Endodermal cell (in vitro differentiated cells): Measurements from ENCODE around the gene ABCC5. TPM values are rescaled to one million over a fixed set of nuclear protein-coding genes. Genes with fewer than 3 reads are reported as not detected.

Source experiments
- DNase-seq: peaks from one replicate; pipeline ENCODE4 v3.0.0-alpha.2; 2017
- H3K27ac ChIP-seq: 2 replicates; pipeline ENCODE4 v1.5.1; 2013; ENCODE audit warnings: mild to moderate bottlenecking, low read depth, low read length, moderate library complexity
- H3K27me3 ChIP-seq: 2 replicates; pipeline ENCODE4 v1.6.1; 2013; ENCODE audit warnings: mild to moderate bottlenecking, low read length, moderate library complexity; ENCODE audit not compliant: insufficient read depth, control insufficient read depth, poor library complexity, severe bottlenecking
- H3K36me3 ChIP-seq: 2 replicates; pipeline ENCODE4 v1.7.0; 2013; ENCODE audit warnings: mild to moderate bottlenecking, low read length, moderate library complexity; ENCODE audit not compliant: control insufficient read depth, insufficient read depth
- H3K4me1 ChIP-seq: one replicate; pipeline ENCODE4 v1.7.0; 2013; ENCODE audit warnings: low read length; ENCODE audit not compliant: control insufficient read depth, insufficient read depth
- H3K4me3 ChIP-seq: 2 replicates; pipeline ENCODE4 v1.5.1; 2013; ENCODE audit warnings: mild to moderate bottlenecking, low read length, moderate library complexity
- H3K9ac ChIP-seq: 2 replicates; pipeline ENCODE4 v1.6.1; 2013; ENCODE audit warnings: mild to moderate bottlenecking, low read length, moderate library complexity; ENCODE audit not compliant: poor library complexity, severe bottlenecking; ENCODE audit errors: extremely low read depth
- H3K9me3 ChIP-seq: 2 replicates; pipeline ENCODE4 v1.6.1; 2013; ENCODE audit warnings: mild to moderate bottlenecking, low read length, moderate library complexity; ENCODE audit not compliant: control insufficient read depth
- H3K27ac Mint-ChIP-seq: 2 replicates; pipeline ENCODE4 v1.8.0; 2020; ENCODE audit warnings: mixed read lengths
- H3K27me3 Mint-ChIP-seq: 2 replicates; pipeline ENCODE4 v1.8.0; 2021; ENCODE audit warnings: mild to moderate bottlenecking, mixed read lengths; ENCODE audit not compliant: insufficient read depth
- H3K36me3 Mint-ChIP-seq: 2 replicates; pipeline ENCODE4 v1.8.0; 2020; ENCODE audit warnings: low read depth, mixed read lengths
- H3K4me1 Mint-ChIP-seq: 2 replicates; pipeline ENCODE4 v1.8.0; 2020; ENCODE audit warnings: mixed read lengths
- H3K4me3 Mint-ChIP-seq: 2 replicates; pipeline ENCODE4 v1.8.0; 2020; ENCODE audit warnings: mild to moderate bottlenecking, moderate library complexity, mixed read lengths
- H3K9me3 Mint-ChIP-seq: 2 replicates; pipeline ENCODE4 v1.8.0; 2020; ENCODE audit warnings: mild to moderate bottlenecking, mixed read lengths
- CTCF ChIP-seq: fragments of 200-600 bp; sonication (generic); conservative IDR thresholded peaks from 2 replicates; pipeline ENCODE4 v1.5.0; 2021; ENCODE audit warnings: antibody characterized with exemption, mild to moderate bottlenecking
- WGBS, 2 experiments: methylation state at CpG; one replicate each; pipeline versions ENCODE4 v1.1.5 to v1.1.7; 2013; ENCODE audit warnings: missing lambda C conversion rate in 2 of 2, mixed read lengths in 1 of 2; ENCODE audit not compliant: insufficient coverage in 1 of 2, insufficient read length in 1 of 2; 5-methylcytosine and 5-hydroxymethylcytosine counted together
- total RNA-seq, 2 donors: library from RNA; stranded (reverse); fragmentation: NEBNext Ultra II Directional in 1 of 2; extraction: Animal tissue kit (Norgen Biotek cat#: 25700) in 1 of 2; gene quantifications; 2 replicates in 1 of 2; 3 replicates in 1 of 2; pipeline ENCODE4 v1.2.1, GENCODE V29; 2021

The ABCC5 gene
- total RNA-seq, 2 donors from 2014 or later = 32.8 to 35.7 TPM

- H3K4me3 Mint-ChIP-seq = no peak overlapping the region
- no peak for DNase-seq
- peaks cover 3% of the 10 kb centered on the region for H3K4me1 ChIP-seq
- 94 to 100% methylated on average over 2 of the region's 2 CpGs for whole genome bisulfite sequencing, 2 experiments
- no peaks in the 10 kb centered on the region for H3K4me1 Mint-ChIP-seq
- no peak for TF ChIP-seq CTCF
- no peaks in the 10 kb centered on the region for H3K27me3 ChIP-seq
- no peaks in the 10 kb centered on the region for H3K9me3 ChIP-seq
- no peak overlapping the region for H3K27ac Mint-ChIP-seq
- H3K9me3 Mint-ChIP-seq = no peaks in the 10 kb centered on the region
- peaks cover 51% of the 10 kb centered on the region for H3K36me3 Mint-ChIP-seq
- no peak overlapping the region for H3K4me3 ChIP-seq
- peaks cover 42% of the 10 kb centered on the region for H3K36me3 ChIP-seq
- H3K9ac ChIP-seq = no peak overlapping the region
- H3K27me3 Mint-ChIP-seq = no peaks in the 10 kb centered on the region
- no peak overlapping the region for H3K27ac ChIP-seq
Measured at GRCh38 chr3:183946037-183946436, 71.6 kb downstream of the ABCC5 start.

GRCh38 chr3:183944775-183945174 lies 72.9 kb downstream of the ABCC5 start:
- no peaks in the 10 kb centered on the region for H3K4me1 Mint-ChIP-seq
- no peaks in the 10 kb centered on the region for H3K27me3 Mint-ChIP-seq
- Histone ChIP-seq H3K9ac (no peak overlapping the region), H3K36me3 (peaks cover 45% of the 10 kb centered on the region), H3K4me3 (no peak overlapping the region), H3K27ac (no peak overlapping the region), H3K9me3 (no peaks in the 10 kb centered on the region), H3K27me3 (no peaks in the 10 kb centered on the region), H3K4me1 (peaks cover 3% of the 10 kb centered on the region)
- 91 to 100% methylated on average over 1 to 5 of the region's 5 CpGs for WGBS, 2 experiments
- no peak for TF ChIP-seq CTCF
- no peak overlapping the region for H3K27ac Mint-ChIP-seq
- H3K36me3 Mint-ChIP-seq = peaks cover 51% of the 10 kb centered on the region
- H3K4me3 Mint-ChIP-seq = no peak overlapping the region
- no peaks in the 10 kb centered on the region for H3K9me3 Mint-ChIP-seq
- DNase-seq = no peak

- peaks cover 35% of the 10 kb centered on the region for H3K36me3 ChIP-seq
- Mint-ChIP-seq H3K27me3 (no peaks in the 10 kb centered on the region), H3K27ac (no peak overlapping the region), H3K4me3 (no peak overlapping the region), H3K9me3 (no peaks in the 10 kb centered on the region), H3K4me1 (no peaks in the 10 kb centered on the region), H3K36me3 (peaks cover 49% of the 10 kb centered on the region)
- H3K9me3 ChIP-seq = no peaks in the 10 kb centered on the region
- H3K4me3 ChIP-seq = no peak overlapping the region
- peaks cover 3% of the 10 kb centered on the region for H3K4me1 ChIP-seq
- H3K27ac ChIP-seq = no peak overlapping the region
- no peak for TF ChIP-seq CTCF
- no peak for DNase-seq
- H3K27me3 ChIP-seq = no peaks in the 10 kb centered on the region
- H3K9ac ChIP-seq = no peak overlapping the region
- 96 to 100% methylated on average over 3 to 6 of the region's 6 CpGs for WGBS, 2 experiments
Measured at GRCh38 chr3:183943739-183944138, 73.9 kb downstream of the ABCC5 start.
